A673 (cell line): ENCODE data around the gene PCDHA11.

Source experiments
- EZH2 ChIP-seq: fragments of 200-600 bp; sonication (generic); IDR thresholded peaks from 2 replicates; pipeline ENCODE4 v1.6.1; 2017; ENCODE audit warnings: borderline replicate concordance, low read depth, mild to moderate bottlenecking, mixed read lengths, antibody characterized with exemption, low read length; ENCODE audit not compliant: poor library complexity, severe bottlenecking
- TF ChIP-seq, protein P1 (sequence below): fragments of 300-800, 200-600 bp; sonication (generic); conservative IDR thresholded peaks from 2 replicates; pipeline ENCODE4 v1.5.1; 2017; ENCODE audit warnings: low read depth, mild to moderate bottlenecking, antibody characterized with exemption, low read length, moderate library complexity, mixed read lengths

GRCh38 chr5:140823475-140823874 is 45.3 kb upstream of the PCDHA11 start:
- TF ChIP-seq, protein P1, sequence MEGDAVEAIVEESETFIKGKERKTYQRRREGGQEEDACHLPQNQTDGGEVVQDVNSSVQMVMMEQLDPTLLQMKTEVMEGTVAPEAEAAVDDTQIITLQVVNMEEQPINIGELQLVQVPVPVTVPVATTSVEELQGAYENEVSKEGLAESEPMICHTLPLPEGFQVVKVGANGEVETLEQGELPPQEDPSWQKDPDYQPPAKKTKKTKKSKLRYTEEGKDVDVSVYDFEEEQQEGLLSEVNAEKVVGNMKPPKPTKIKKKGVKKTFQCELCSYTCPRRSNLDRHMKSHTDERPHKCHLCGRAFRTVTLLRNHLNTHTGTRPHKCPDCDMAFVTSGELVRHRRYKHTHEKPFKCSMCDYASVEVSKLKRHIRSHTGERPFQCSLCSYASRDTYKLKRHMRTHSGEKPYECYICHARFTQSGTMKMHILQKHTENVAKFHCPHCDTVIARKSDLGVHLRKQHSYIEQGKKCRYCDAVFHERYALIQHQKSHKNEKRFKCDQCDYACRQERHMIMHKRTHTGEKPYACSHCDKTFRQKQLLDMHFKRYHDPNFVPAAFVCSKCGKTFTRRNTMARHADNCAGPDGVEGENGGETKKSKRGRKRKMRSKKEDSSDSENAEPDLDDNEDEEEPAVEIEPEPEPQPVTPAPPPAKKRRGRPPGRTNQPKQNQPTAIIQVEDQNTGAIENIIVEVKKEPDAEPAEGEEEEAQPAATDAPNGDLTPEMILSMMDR, result no peak
- TF ChIP-seq EZH2, result no peak
